HG03066 (cell line): Measurements from ENCODE around the gene STARD13.

Source experiments
- ATAC-seq: cut with Tn5 transposase; IDR thresholded peaks from one replicate; pipeline ENCODE4 v1.9.1; 2021; ENCODE audit warnings: low read depth; ENCODE audit not compliant: unreplicated experiment

Gene STARD13

GRCh38 chr13:33204130-33204927 is 81.2 kb downstream of the STARD13 start:
- ATAC-seq, result no peak

- ATAC-seq, result peak; percentile 40
Measured at GRCh38 chr13:33202644-33203169, 82.8 kb downstream of the STARD13 start.

- ATAC-seq, result no peak
Measured at GRCh38 chr13:33201659-33202058, 83.9 kb downstream of the STARD13 start.

DNA sequence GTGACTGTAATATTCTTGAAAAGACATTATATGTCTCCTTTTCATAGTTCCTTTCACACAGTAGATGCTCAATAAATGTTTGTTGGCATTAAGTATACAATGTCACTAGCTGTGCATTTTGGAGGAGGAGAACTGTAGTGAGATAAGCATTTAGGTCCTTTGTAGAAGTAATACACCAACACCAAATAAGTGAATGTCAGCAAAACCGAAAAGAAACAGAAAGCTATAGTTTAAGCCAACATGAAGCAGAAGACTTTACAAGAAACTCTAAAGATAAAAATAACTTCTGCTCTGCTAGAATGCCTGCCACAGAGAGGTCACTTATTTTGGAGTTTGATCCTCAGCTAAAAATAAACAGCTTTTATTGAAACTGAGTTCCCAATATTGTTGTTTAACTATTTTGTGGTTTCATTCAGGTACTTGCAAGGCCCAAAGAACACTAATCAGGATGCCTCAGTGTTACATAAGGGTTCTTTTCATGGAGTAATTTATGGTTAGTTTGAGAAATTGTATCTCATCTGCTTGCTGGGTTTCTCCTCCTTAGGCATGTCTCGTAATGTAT is 86.2 kb downstream of the STARD13 start:
- no peak for ATAC-seq

DNA sequence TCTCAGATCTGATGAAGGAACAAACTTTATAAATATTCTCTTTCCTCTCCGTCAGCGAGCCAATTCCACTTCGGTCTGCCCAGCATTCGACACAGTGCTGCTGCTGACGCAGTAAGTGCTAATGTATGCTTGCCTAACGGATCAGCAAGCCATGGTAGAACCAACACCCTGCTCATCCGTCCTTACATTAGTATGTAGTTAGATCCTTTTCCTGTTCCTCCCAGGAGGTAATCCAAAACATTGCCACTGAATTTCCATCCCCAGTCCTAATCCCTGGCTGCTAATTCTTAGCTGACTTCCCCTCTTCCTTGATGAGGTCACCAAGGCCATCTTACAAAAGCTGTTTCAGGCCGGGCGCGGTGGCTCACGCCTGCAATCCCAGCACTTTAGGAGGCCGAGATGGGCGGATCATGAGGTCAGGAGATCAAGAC is 88.0 kb downstream of the STARD13 start:
- no peak for ATAC-seq

DNA sequence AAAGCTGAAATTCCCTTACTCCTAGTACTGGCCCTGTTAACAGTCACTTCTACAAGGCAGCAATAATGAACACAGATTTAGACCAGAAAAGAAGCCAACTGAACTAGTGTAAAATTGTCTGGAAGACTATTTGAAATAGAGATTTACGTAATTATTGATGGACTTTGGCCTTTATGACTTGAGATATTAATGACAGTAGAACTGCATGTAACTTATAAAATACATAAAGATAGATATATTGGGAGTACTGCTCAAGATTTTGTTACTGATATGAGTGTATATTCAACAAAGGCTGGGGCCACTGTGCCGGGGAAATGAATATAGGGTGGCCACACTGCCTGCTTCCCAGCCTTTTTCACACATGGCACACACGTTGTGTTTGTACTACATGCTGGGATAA is 88.8 kb downstream of the STARD13 start:
- no peak for ATAC-seq

GRCh38 chr13:33195693-33196464 is 89.7 kb downstream of the STARD13 start:
- ATAC-seq, result no peak

DNA sequence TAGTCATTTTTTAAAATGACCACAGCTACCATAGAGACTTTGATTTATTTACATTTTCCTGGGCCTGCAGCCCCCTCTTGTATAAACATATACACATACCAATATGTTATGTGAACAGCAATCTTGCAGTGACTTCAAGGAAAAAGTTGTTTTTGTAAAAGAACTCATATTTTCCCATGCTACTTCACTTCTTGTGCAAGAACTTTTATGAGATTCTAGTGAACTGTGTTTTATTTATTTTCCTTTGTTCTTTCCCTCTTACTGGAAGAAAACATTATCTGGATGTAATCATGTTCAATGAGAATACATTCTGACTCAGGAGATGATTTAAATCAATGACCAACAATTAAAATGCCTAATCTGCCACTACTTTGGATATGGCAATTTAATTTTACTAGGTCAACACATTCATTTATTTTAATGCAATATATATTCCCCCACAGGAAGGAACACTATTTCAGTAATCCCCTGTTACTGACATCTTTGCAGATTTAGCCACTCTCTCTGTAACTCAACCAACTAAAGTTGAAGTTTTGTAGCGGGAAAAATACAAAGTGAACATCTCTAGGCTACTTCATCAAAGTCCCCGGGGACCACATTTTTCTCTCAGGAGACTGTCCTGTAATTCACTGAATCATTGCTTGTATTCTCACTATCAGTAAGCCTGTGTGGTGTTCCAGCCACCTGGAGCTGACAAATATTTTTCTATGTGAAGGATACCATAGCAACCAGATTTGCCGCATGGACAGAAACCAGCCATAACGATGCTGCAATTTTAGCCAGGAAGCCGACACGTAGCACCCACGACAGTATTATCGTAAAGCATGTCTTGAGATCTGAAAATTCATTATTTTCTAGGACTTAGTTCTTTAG is 90.5 kb downstream of the STARD13 start:
- peak; percentile 78 for ATAC-seq

DNA sequence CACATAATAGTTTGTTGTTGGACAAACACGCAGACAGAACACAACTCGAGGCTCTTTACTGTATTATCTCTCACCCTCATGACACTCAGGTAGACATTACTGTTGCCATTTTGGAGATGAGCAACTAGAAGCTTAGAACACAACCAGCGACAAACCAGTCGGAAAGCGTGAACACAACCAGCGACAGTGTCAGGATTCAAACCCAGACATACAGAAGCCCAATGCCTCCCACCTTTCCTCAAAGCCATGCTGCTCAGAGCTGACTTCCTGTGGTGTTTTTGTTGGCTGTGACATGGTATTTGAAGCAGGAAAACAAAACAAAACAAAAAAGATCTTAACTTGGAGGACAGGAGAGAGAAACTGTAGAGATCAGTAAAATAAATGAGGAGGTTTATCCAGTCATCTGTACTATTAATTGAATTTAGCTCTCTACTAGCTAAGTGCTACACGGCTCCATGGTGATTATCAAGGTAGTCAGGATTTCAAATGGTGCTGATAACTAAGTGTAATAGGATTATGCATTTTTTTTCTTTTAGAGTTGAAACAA is 92.1 kb downstream of the STARD13 start:
- ATAC-seq, result no peak

DNA sequence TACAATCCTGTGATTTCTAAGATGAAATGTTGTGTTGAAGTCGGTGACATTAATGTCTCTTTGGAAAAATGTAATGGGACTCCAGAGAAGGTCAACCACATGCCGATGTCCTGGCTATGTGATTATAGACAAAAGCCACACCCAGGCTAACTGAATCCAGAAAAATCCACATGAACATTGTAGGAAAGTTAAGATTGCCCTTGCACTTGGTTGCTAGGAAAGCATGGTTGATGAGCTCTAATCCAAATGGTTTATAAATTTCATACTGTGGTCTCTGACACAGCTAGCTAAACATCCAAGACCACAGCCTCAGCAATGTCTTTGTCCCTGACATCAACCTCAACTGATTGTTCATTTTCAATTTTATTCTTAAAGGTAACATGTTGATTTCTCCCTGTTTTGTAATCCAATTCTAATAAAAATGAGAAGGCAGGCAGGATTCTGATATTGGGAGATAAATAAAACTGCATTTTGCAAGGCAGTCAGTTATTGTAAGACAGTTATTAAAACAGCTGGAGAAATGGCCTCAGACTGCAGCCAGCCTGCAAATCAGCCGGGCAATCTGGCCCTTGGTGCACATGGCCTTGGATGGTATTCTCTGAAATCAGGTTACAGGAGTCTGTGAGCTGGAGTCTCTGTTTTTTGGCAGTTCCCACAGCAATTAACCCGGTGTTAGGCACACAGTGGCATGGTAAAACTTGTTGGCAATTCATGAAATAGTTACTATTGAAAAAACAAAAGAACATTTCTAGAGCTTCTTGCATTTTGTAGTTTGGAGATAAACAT is 93.9 kb downstream of the STARD13 start:
- ATAC-seq, result no peak

DNA sequence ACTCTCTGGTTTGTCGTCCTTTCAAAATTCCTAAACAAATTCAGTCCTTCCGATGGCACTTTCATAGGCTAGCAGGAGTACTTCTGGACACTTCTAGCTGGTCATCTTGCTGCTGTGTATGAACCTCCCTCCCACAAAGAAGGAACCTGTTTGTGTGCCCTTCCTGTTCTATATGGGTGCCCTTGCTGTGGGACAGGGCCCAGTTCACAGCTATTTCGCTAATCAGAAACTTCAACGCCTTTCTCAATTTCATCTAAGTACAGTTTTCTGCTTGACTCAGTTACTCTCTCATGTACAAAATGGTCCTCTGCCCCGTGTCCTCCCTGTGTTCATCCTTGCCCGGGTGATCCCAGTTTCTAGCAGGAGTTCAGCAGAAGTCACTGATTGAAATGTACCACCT is 96.1 kb downstream of the STARD13 start:
- ATAC-seq, result no peak

- ATAC-seq, result peak; percentile 67
Measured at GRCh38 chr13:33188093-33188882, 97.3 kb downstream of the STARD13 start.

DNA sequence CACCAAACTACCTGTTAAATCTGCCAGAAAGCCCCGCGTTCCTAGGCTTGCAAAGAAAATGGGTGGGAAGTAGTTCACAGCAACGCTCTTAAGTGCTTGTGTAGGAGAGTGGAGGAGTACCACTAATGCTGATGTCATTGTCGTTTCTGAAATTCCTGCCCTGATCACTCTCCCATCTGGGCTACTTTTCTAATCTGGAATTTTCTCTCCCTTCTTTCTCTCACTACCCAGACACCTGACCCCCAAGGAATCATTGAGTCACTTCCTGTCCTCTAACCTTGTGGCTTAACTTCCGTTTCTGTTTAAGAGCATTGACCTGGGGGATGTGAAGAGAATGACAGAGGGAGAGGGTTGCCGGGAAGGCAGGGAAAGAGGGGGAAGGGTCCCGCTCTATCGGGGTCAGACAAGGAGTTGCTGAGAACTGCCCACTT is 98.7 kb downstream of the STARD13 start:
- ATAC-seq, result no peak

DNA sequence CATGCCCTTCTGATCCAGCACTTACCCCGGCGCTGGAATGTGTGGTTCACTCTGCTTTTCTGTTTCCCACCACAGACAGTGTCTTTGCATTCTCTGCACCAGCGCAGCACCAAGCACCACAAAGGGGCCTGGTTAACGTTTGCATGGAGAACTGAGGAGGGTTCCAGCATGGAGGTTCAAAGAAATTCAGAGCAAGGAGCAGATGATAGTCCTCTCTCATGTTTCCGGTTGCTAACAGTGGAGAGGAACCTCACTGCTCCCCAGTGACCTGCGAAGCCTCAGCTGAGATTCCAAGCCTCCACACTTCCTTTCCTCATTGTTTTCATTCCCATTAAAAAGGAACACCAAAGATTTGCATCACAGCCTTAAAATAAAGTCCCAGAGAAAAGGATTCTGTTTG is 99.7 kb downstream of the STARD13 start:
- no peak for ATAC-seq

GRCh38 chr13:33184530-33184929 is 101.0 kb downstream of the STARD13 start:
- ATAC-seq, result no peak

- ATAC-seq, result no peak
Measured at GRCh38 chr13:33184112-33184490, 101.5 kb downstream of the STARD13 start.

DNA sequence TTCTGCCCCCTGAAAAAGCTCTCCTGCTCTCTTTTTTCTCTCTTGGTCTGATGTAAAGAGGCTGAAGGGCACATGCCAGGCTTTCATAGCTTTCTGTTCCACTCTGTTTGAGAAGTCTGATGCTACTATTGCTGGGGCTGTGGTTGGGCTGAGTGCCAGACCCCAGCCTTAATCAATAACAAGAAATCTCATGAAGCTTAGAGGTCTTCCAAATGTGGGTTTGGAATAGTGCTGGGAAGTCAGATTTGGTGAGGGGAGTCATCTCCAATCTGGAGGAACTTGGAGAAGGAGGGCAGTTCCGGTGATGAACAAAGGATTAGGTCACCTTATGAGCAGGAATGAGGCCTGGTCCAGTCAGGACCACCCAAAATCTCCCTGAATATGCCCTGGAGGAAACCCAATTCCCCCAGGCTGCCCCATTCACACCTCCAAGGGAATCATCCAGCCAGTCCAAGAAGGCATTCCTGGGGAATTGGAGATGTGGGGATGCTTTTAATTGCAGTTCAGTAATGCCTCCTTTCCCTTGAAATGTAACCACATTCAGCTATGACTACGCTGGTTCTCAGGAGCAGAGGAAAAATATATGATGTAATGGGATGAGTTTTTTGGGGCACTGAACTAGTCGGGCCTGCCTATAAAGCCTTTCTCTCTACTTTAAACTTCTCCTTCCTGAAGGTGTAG is 102.0 kb downstream of the STARD13 start:
- ATAC-seq, result no peak

- ATAC-seq, result no peak
Measured at GRCh38 chr13:33182729-33183128, 102.8 kb downstream of the STARD13 start.
